ENCODE measurements around the gene RNF215. TPM values are rescaled to one million over a fixed set of nuclear protein-coding genes. Genes with fewer than 3 reads are reported as not detected.

The RNF215 gene
- total and polyA plus RNA-seq, 10 of the 15 experiments (the other 5 are each of a cell fraction or from before 2014, with no cell fraction given) = 0.31 to 7.6 (median 3.0) TPM; not detected in 1

- no peak overlapping the region for H3K4me3 ChIP-seq
- H3K4me2 ChIP-seq (ENCODE audit: control insufficient read depth, insufficient read depth) = no peak overlapping the region
- H3K79me2 ChIP-seq (ENCODE audit: control insufficient read depth, insufficient read depth, low read length) = no peaks in the 10 kb centered on the region
- no peak for FAIRE-seq
- no peak for DNase-seq (ENCODE audit: low read depth, low spot score)
- in situ Hi-C loops (cut with MboI) (no loop called here), intact Hi-C loops (cut with micrococcal nuclease; ENCODE audit: unreplicated experiment) (no loop called here)
- CTCF ChIA-PET = interaction anchor here (1.0 to 2.3 kb wide), 4 partner anchors 12 to 112 kb away, joined by 3 to 11 read pairs (median 4); partner anchors contain the start of genes CASTOR1 and RNF215
- H3K27me3 ChIP-seq (replicated peaks in 1 of 2; ENCODE audit: control insufficient read depth in 2 of 2, insufficient read depth in 2 of 2, low read length in 1 of 2) = no peaks in the 10 kb centered on the region
- no peaks in the 10 kb centered on the region for H3K36me3 ChIP-seq (ENCODE audit: control insufficient read depth in 2 of 2, insufficient read depth in 2 of 2, low read length in 1 of 2)
- ATAC-seq = no peak
- no peaks in the 10 kb centered on the region for H3K4me1 ChIP-seq (ENCODE audit: control insufficient read depth, insufficient read depth, low read length)
- RAD21 ChIA-PET (ENCODE audit: unreplicated experiment) = interaction anchor here (0.6 to 1.5 kb wide), 3 partner anchors 10 to 87 kb away, joined by 4 read pairs; partner anchors contain the start of gene RNF215
- H3K9me3 ChIP-seq (replicated peaks; ENCODE audit: control insufficient read depth, insufficient read depth, low read length) = no peaks in the 10 kb centered on the region
- H3K27ac ChIP-seq (ENCODE audit: control insufficient read depth, insufficient read depth) = no peak overlapping the region
- no peak overlapping the region for H3K9ac ChIP-seq (ENCODE audit: control insufficient read depth, insufficient read depth, low read length)
- 69% methylated on average over 13 of the region's 13 CpGs for WGBS (ENCODE audit: insufficient coverage, insufficient replicate concordance, low lambda C conversion rate, missing lambda C conversion rate)
- H2AFZ ChIP-seq (ENCODE audit: control insufficient read depth, low read depth, low read length) = no peak overlapping the region
- BruUV-seq (replicated peaks) = no TSS peak
- TF ChIP-seq NFIC (IDR thresholded peaks at IDR 0.05; ENCODE audit: low read depth, low read length) (no peak), BHLHE40 (IDR thresholded peaks at IDR 0.05; ENCODE audit: borderline replicate concordance in 1 of 2, low read depth in 2 of 2, low read length in 1 of 2) (no peak), ZNF274 (IDR thresholded peaks at IDR 0.05; ENCODE audit: insufficient read depth, insufficient read length) (no peak), ZZZ3 (IDR thresholded peaks at IDR 0.05; ENCODE audit: control insufficient read depth, insufficient read length, low read depth) (no peak), ZNF207 (IDR thresholded peaks at IDR 0.05; ENCODE audit: borderline replicate concordance) (no peak), RAD21 (IDR thresholded peaks at IDR 0.05; ENCODE audit: insufficient read depth, low read depth, low read length) (no peak), CBX5 (IDR thresholded peaks at IDR 0.05; ENCODE audit: low read depth) (no peak), PBX3 (IDR thresholded peaks at IDR 0.05; ENCODE audit: insufficient replicate concordance, low read depth, low read length) (no peak), POLR2AphosphoS2 (IDR thresholded peaks at IDR 0.05; ENCODE audit: low read depth, low read length) (no peak), RFX5 (IDR thresholded peaks at IDR 0.05; ENCODE audit: low read depth, low read length) (no peak), SUZ12 (IDR thresholded peaks at IDR 0.05; ENCODE audit: unreplicated experiment) (no peak), ZNF384 (IDR thresholded peaks at IDR 0.05; ENCODE audit: borderline replicate concordance, low read depth, low read length) (no peak), ZNF687 (IDR thresholded peaks at IDR 0.05) (no peak), FOXK2 (IDR thresholded peaks at IDR 0.05) (no peak)
- POLR2A ChIA-PET = interaction anchor here (0.7 kb wide), 1 partner anchor 9 kb away, joined by 5 read pairs; no protein-coding TSS in a partner anchor
- SMC1A ChIA-PET (ENCODE audit: uncharacterized antibody, unreplicated experiment) = no interaction called here
- H4K20me1 ChIP-seq (ENCODE audit: control insufficient read depth, insufficient read depth) = no peaks in the 10 kb centered on the region
Observed at GRCh38 chr22:30375312-30375849, 11.8 kb downstream of the RNF215 start.

Data from GM12878 (cell line).